CD4-positive, alpha-beta T cell (primary cell): ENCODE measurements around the gene PDE3B. TPM values are rescaled to one million over a fixed set of nuclear protein-coding genes. Genes with fewer than 3 reads are reported as not detected.

ENCODE experiments used
- ATAC-seq: fragments of 200-7000 bp; cut with Tn5 transposase; one replicate; pipeline ENCODE4 v1.10.0; 2022; ENCODE audit warnings: mild to moderate bottlenecking; ENCODE audit not compliant: poor library complexity
- CTCF ChIA-PET: fragments of 350-600 bp; sonication (Branson Sonifier 250); formaldehyde crosslinking; loops from one replicate; lab custom pipeline; 2021; ENCODE audit warnings: antibody characterized with exemption, inconsistent platforms; lab: Charles Lee
- POLR2A ChIA-PET: fragments of 350-600 bp; sonication (Branson Sonifier 250); formaldehyde crosslinking; loops from one replicate; lab custom pipeline; 2021; ENCODE audit warnings: antibody characterized with exemption, inconsistent platforms; lab: Charles Lee
- DNase-seq, 14 experiments: peaks; one replicate each; pipeline ENCODE4 v3.0.0-alpha.2; 2013 to 2020; ENCODE audit warnings: mixed read lengths in 2 of 14
- H3K27ac ChIP-seq, 2 donors: one replicate each; pipeline versions ENCODE4 v1.5.1 to v1.7.0; 2013; ENCODE audit warnings: low read length in 2 of 2, low read depth in 1 of 2, mild to moderate bottlenecking in 1 of 2
- H3K27me3 ChIP-seq, 2 experiments: 1 replicate in 1 of 2; 2 replicates in 1 of 2; pipeline versions ENCODE4 v1.6.1 to v1.7.0; 2013; ENCODE audit warnings: low read length in 2 of 2, control low read depth in 1 of 2, mild to moderate bottlenecking in 1 of 2, moderate library complexity in 1 of 2; ENCODE audit not compliant: insufficient read depth in 2 of 2, control insufficient read depth in 1 of 2
- H3K36me3 ChIP-seq: one replicate; pipeline ENCODE4 v1.6.1; 2013; ENCODE audit warnings: low read length, control low read depth; ENCODE audit not compliant: insufficient read depth
- H3K4me1 ChIP-seq: one replicate; pipeline ENCODE4 v1.6.1; 2013; ENCODE audit warnings: low read length, control low read depth; ENCODE audit not compliant: insufficient read depth
- H3K4me3 ChIP-seq: one replicate; pipeline ENCODE4 v1.5.1; 2013; ENCODE audit warnings: mild to moderate bottlenecking, low read length, moderate library complexity
- H3K9me3 ChIP-seq, 2 experiments: 1 replicate in 1 of 2; 2 replicates in 1 of 2; pipeline versions ENCODE4 v1.6.1 to v1.7.0; 2013; ENCODE audit warnings: low read length in 2 of 2, mild to moderate bottlenecking in 2 of 2, control low read depth in 1 of 2, moderate library complexity in 1 of 2; ENCODE audit not compliant: control insufficient read depth in 1 of 2, insufficient read depth in 1 of 2
- H3K27ac Mint-ChIP-seq: one replicate; pipeline ENCODE4 v1.8.0; 2020; ENCODE audit warnings: mixed read lengths
- H3K27me3 Mint-ChIP-seq: one replicate; pipeline ENCODE4 v1.8.0; 2021; ENCODE audit warnings: mixed read lengths
- H3K36me3 Mint-ChIP-seq: one replicate; pipeline ENCODE4 v1.8.0; 2021; ENCODE audit warnings: low read depth, mixed read lengths
- H3K4me1 Mint-ChIP-seq: one replicate; pipeline ENCODE4 v1.8.0; 2021; ENCODE audit warnings: low read depth, mixed read lengths
- H3K4me3 Mint-ChIP-seq: one replicate; pipeline ENCODE4 v1.8.0; 2020; ENCODE audit warnings: mild to moderate bottlenecking, mixed read lengths
- H3K9me3 Mint-ChIP-seq: one replicate; pipeline ENCODE4 v1.8.0; 2020; ENCODE audit warnings: mixed read lengths
- intact Hi-C, 2 experiments: fragments of 100-400 bp; cut with DNase I in 1 of 2; cut with micrococcal nuclease in 1 of 2; formaldehyde crosslinking; loops; one replicate each; pipeline versions ENCODE4 v1.15.1 to v1.9.0; 2023 to 2025; cut with DNase I, micrococcal nuclease
- total RNA-seq, 174 experiments: library from RNA in 2 of 174; stranded (reverse) in 2 of 174; gene quantifications; one replicate each; pipeline ENCODE4 v1.2.3 and lab custom pipeline; 2021 to 2026
- TF ChIP-seq, protein P1 (sequence below): fragments of 200-600 bp; IDR thresholded peaks from one replicate; pipeline ENCODE4 v1.8.0; 2022; ENCODE audit warnings: antibody characterized with exemption, mild to moderate bottlenecking

PDE3B gene
- total RNA-seq, 2 experiments from 2014 or later = 103 to 106 TPM

DNA sequence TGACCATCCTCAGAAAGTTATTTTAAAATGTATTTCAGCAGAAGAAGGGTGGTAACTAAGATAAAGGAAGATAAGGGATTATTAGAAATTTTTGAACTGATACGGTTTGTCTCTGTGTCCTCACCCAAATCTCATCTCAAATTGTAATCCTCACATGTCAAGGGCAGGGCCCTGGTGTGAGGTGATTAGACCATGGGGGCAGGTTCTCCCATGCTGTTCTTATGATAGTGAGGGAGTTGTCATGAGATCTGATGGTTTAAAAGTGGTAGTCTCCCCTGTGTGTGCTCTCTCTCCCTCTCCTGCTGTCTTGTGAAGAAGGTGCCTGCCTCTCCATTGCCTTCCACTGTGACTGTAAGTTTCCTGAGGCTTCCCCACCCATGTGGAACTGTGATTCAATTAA lies 212.3 kb downstream of the PDE3B start:
- POLR2A ChIA-PET = no interaction called here
- intact Hi-C loops = no loop called here
- Histone ChIP-seq H3K4me3 (no peak overlapping the region), H3K4me1 (no peaks in the 10 kb centered on the region), H3K27me3 (no peaks in the 10 kb centered on the region), H3K27ac (no peak overlapping the region), H3K36me3 (peaks cover 26% of the 10 kb centered on the region), H3K9me3 (no peaks in the 10 kb centered on the region)
- DNase-seq (no peak), ATAC-seq (no peak)
- Mint-ChIP-seq H3K27me3 (no peaks in the 10 kb centered on the region), H3K4me1 (peaks cover 11% of the 10 kb centered on the region), H3K27ac (peak overlapping the region; percentile 52), H3K4me3 (no peak overlapping the region), H3K36me3 (peaks cover 82% of the 10 kb centered on the region), H3K9me3 (no peaks in the 10 kb centered on the region)
- TF ChIP-seq, protein P1, sequence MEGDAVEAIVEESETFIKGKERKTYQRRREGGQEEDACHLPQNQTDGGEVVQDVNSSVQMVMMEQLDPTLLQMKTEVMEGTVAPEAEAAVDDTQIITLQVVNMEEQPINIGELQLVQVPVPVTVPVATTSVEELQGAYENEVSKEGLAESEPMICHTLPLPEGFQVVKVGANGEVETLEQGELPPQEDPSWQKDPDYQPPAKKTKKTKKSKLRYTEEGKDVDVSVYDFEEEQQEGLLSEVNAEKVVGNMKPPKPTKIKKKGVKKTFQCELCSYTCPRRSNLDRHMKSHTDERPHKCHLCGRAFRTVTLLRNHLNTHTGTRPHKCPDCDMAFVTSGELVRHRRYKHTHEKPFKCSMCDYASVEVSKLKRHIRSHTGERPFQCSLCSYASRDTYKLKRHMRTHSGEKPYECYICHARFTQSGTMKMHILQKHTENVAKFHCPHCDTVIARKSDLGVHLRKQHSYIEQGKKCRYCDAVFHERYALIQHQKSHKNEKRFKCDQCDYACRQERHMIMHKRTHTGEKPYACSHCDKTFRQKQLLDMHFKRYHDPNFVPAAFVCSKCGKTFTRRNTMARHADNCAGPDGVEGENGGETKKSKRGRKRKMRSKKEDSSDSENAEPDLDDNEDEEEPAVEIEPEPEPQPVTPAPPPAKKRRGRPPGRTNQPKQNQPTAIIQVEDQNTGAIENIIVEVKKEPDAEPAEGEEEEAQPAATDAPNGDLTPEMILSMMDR = no peak
- CTCF ChIA-PET = interaction anchor here (1.2 kb wide), 1 partner anchor 52 kb away, joined by 3 read pairs; no protein-coding TSS in a partner anchor

DNA sequence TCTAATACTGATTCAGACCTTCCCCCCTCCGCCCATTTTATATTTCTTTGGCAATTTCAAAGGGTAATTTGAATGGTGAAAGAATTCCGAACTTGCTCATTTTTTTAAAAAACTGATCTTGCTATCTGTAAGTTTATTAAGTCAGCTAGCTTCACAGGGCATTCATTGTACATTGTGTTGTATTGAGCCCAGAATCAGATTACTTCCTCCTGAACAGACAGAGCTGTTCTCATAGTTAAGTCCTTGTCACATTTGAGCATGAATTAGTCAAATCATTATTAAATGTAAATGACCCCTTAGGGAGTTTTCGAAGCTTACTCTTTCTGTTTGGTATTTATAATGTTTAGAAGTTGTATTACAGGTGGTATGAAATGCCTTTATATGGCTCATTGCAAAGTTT lies 214.0 kb downstream of the PDE3B start:
- ATAC-seq (no peak), DNase-seq (no peak)
- no peaks in the 10 kb centered on the region for H3K27me3 Mint-ChIP-seq
- no peak overlapping the region for H3K4me3 Mint-ChIP-seq
- no peaks in the 10 kb centered on the region for H3K27me3 ChIP-seq
- ChIA-PET POLR2A (no interaction called here), CTCF (no interaction called here)
- peaks cover 28% of the 10 kb centered on the region for H3K36me3 ChIP-seq
- H3K4me3 ChIP-seq = no peak overlapping the region
- H3K36me3 Mint-ChIP-seq = peaks cover 84% of the 10 kb centered on the region
- H3K27ac ChIP-seq = no peak overlapping the region
- peaks cover 0 to 3% of the 10 kb centered on the region in 2 experiments for H3K9me3 ChIP-seq
- H3K9me3 Mint-ChIP-seq = no peaks in the 10 kb centered on the region
- H3K4me1 Mint-ChIP-seq = peaks cover 11% of the 10 kb centered on the region
- H3K4me1 ChIP-seq = no peaks in the 10 kb centered on the region
- H3K27ac Mint-ChIP-seq = no peak overlapping the region
- intact Hi-C loops = no loop called here
- TF ChIP-seq, protein P1 = no peak

DNA sequence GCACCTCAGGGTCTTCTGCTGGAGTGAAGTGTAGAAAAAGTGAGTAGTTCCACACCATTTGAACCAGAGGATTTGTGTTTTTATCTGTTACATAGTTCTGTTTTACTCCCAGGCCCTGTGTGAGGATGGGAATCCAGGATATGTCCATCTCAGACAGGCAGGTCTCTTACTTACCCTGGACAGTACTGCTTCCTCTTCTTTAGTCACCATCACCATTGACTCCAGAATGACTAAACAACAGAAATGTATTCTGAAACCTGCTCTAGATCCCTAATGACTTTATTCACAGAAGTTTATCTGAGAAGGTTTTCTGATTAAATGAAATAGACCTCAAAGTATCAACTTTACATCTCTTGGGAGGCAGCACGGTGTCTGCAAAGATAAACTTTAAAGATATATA lies 214.8 kb downstream of the PDE3B start:
- Mint-ChIP-seq H3K36me3 (peaks cover 83% of the 10 kb centered on the region), H3K4me1 (peaks cover 11% of the 10 kb centered on the region), H3K9me3 (no peaks in the 10 kb centered on the region), H3K27ac (no peak overlapping the region), H3K4me3 (no peak overlapping the region), H3K27me3 (no peaks in the 10 kb centered on the region)
- ChIA-PET CTCF (no interaction called here), POLR2A (no interaction called here)
- Histone ChIP-seq H3K36me3 (peaks cover 28% of the 10 kb centered on the region), H3K9me3 (peaks cover 0 to 3% of the 10 kb centered on the region in 2 experiments), H3K4me3 (no peak overlapping the region), H3K27me3 (no peaks in the 10 kb centered on the region), H3K4me1 (no peaks in the 10 kb centered on the region), H3K27ac (no peak overlapping the region)
- intact Hi-C loops = no loop called here
- no peak for DNase-seq
- ATAC-seq = no peak
- TF ChIP-seq, protein P1 = no peak
